ENCODE data around the gene CLVS2. TPM values are rescaled to one million over a fixed set of nuclear protein-coding genes. Genes with fewer than 3 reads are reported as not detected.

Gene CLVS2
- total RNA-seq, 1 experiment from 2014 or later: 0.04 TPM

GRCh38 chr6:123024976-123025375 is 28.9 kb downstream of the CLVS2 start:
- no peak for DNase-seq (ENCODE audit: low spot score)

DNA sequence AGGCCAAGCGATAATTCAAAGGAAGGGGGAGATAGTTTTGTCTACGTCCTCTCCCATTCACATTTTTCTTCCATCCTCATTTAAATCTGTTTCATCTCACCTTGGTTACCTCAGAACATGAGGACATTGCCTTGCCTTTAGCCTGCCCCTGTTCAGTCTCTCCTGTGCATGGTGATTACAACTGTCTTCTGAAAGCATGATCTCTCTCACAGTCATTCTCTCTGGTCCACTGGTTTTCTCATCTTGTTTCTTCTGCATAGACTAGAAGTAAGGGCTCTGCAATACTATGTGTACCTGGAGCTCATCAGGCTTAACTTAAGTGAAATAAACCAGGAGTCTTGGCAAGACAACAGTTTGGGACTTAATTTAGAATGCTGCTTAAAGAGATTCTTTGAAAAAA is 31.4 kb downstream of the CLVS2 start:
- DNase-seq (ENCODE audit: low spot score): no peak

GRCh38 chr6:123028263-123028662 is 32.2 kb downstream of the CLVS2 start:
- no peak for DNase-seq (ENCODE audit: low spot score)

DNA sequence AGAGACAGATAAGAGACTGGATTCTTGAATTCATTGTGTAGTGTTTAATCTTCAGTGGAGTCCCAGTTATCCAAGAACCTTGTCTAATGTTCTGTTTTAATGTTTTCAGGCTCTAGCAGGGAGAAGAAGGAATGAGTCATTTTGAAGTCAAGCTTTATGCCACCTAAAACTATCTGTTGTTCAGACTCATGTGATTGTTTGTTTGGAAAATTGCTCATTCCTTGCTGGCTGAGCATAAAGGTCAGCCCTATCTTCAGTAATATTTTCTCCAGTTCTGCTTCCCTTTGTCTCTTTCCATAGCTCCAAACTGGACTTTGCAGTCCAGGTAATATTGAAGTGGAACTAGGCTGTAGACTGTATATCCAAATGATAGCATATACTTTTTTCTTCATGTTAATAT is 34.2 kb downstream of the CLVS2 start:
- DNase-seq (ENCODE audit: low spot score): no peak

GRCh38 chr6:123036648-123037047 is 40.6 kb downstream of the CLVS2 start:
- DNase-seq (ENCODE audit: low spot score): no peak

DNA sequence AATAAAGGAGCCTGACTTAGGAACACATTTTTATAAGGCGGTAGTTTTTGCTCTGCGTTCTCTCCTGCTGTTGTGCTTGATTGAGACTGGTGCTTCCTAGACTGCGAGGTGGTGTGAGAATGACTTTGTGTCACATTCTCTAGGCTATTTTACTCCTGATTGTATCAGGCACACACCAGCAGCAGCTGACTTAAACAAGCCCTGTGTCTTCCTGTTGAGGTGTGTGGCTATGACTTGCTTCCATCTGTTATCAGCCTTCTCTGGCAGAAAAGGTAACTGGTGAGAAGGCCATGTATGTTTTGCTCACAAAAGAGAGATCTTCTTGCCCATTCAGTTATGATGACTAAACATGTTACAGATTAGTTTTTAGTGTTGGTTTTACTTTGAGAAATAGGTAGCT is 43.4 kb downstream of the CLVS2 start:
- no peak for DNase-seq (ENCODE audit: low spot score)

DNA sequence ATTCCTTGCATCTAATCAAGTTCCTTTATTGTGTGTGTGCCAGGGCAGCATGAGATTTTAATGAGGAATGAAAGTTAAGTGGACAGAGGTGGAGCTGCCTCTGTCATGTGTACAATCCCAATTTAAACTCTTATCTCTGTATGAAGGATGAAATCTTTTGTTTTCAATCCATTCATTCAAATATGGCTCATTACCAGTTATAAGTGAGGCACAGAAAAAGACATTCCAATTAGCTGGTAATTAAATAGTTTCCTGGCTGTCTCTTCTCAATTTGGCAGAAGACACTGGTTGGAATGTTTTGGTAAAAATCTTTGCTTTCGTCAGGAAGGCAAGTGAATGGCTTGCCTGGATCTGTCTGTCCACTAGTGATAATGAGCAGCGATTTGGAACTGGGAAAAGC is 46.4 kb downstream of the CLVS2 start:
- DNase-seq (ENCODE audit: low spot score): no peak

DNA sequence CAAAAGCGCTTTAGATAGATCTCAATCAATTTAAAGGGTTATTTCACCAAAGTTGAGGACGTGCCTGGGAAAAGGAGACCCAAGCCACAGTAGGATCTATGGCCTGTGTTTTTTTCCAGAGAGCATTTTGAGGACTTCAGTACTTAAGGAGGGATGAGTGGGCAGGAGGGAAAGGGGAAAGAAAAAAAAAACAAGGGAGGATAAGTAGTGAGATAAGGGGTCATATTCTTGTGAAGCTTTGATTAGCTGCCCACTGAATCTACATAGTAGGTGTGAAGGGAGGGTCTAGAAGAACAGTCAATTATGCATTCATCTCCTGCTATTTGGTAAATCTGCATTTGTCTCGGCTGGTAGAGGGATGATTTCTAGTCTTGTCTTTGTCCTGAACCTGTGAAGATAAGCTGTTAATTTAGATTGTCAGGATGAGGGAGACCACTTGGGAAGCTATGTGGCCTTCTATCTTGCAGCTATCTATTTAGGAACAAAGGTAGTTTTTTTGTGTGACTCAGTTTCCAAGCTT is 48.4 kb downstream of the CLVS2 start:
- DNase-seq (ENCODE audit: low spot score): no peak

DNA sequence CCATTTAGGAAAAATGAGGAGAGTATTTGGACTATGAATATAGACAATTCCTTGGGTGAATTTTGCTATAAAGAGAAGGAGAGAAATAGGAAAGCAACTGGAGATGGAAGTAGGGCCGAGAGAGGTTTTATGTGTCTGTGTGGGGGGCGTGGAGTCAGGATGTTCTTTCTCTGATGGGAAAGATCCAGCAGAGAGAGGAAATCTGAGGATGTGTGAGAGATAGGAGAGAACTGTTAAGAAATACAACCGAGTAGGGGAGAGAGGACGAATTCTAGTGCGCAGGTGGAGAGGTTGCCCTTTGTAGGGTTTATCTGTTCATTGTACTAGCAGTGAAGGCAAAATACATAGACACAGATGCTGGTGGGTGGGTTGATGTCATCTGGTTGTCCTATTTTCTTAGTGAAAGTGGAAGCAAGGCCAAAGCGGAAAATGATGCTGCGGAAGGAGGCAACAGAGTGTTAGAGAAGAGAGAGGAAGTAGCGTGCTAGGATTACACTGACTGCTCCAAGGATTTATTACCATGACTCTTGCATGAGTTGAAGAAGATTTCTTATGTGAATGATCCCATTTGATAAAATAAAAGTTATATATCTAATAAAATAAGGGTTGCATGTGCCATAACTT is 57.7 kb downstream of the CLVS2 start:
- DNase-seq (ENCODE audit: low spot score): no peak

GRCh38 chr6:123055256-123055655 is 59.2 kb downstream of the CLVS2 start:
- no peak for DNase-seq (ENCODE audit: low spot score)

DNA sequence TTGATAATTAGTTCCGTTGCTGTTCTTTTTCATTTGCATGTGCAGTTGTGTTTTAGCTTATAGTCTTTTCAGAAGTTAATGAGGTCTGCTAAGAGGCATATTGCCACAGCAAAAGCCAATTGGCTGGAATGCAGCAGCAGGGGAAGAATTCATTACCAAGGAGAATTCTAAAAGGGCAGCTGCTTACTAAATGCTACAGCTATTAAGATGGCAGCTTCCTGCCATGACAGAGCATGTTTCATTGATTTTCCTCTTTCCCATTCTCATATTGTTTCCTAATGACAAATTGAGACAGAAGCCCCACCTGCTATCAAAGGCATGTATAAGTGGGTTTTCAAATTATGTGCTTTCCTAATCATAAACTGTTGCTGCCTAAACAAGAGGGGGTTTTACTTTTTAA is 66.6 kb downstream of the CLVS2 start:
- no peak for DNase-seq (ENCODE audit: low spot score)

DNA sequence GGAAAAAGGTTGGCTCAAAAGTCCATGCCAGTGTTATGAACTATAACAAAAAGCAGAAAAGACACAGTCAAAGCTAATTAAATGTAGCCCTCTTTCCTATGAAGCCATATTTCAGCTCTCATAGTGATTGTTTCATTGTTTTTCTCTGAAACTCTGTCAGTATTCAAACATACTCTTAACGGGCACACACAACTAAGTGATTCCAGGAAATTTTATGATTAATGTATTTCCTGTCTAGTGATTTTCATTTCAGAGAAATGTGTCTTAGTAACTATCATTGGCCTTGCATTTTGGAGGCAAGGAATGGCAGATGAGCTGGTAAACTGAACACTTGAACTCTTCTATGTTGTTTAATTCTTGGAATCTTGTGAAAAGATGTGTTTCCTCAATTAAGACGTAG is 68.0 kb downstream of the CLVS2 start:
- DNase-seq (ENCODE audit: low spot score): no peak

GRCh38 chr6:123074616-123075015 is 78.6 kb downstream of the CLVS2 start:
- DNase-seq (ENCODE audit: low spot score): no peak

GRCh38 chr6:123085403-123085802 is 89.4 kb downstream of the CLVS2 start:
- no peak for DNase-seq (ENCODE audit: low spot score)

- DNase-seq (ENCODE audit: low spot score): no peak
These were observed 93.2 kb downstream of the CLVS2 start for GRCh38 chr6:123089226-123089625.

- DNase-seq (ENCODE audit: low spot score): peak; percentile 11
These were observed 95.3 kb downstream of the CLVS2 start for GRCh38 chr6:123091091-123091895.

DNA sequence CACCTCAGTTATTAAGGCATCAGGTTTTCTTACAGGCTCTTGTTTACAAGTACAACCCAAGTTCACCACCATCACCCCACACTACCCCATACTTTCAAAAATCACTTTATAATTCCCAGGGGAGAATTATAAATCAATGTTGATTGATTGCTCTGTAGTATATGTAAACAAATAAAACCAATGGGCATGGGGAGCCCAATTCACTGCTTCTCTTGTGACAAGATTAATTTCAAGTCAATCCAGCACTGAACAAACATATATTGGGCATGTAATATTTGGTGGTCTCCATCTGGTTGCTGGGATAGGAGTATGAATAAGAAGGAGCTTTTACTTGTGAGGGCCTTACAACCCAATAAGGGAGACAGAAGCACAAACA is 95.8 kb downstream of the CLVS2 start:
- DNase-seq (ENCODE audit: low spot score): no peak

DNA sequence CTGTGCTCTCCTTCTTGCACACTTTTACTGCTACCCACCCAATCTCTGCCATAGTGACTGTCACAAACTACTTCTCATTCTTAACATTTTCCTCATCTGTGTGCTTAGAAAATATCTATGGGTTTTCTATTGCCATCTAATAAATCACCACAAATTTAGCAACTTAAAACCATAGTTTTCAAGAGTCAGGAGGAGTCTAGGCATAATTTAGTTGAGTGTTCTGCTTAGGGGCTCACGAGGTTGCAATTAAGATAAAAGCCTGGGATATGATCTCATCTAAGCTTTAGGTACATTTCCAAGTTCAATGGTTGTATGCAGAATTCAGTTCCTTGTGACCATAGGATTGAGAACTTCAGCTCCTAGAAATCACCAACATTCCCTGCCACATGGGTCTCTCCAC is 98.8 kb downstream of the CLVS2 start:
- no peak for DNase-seq (ENCODE audit: low spot score)

DNA sequence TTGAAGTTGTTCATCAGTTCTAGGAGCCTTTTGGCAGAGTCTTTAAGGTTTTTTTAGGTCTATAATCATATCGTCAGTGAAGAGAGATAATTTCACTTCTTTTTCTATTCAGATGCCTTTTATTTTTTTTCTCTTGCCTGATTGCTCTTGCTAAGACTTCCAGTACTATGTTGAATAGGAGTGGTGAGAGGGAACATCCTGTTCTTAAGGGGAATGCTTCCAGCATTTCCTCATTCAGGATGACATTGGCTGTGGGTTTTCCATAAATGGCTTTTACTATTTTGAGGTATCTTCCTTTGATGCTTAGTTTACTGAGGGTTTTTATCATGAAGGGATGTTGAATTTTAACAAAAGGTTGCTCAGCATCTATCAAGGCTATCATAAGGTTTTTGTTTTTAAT is 109.5 kb downstream of the CLVS2 start:
- DNase-seq (ENCODE audit: low spot score): no peak

GRCh38 chr6:123116370-123116769 is 120.3 kb downstream of the CLVS2 start:
- no peak for DNase-seq (ENCODE audit: low spot score)

DNA sequence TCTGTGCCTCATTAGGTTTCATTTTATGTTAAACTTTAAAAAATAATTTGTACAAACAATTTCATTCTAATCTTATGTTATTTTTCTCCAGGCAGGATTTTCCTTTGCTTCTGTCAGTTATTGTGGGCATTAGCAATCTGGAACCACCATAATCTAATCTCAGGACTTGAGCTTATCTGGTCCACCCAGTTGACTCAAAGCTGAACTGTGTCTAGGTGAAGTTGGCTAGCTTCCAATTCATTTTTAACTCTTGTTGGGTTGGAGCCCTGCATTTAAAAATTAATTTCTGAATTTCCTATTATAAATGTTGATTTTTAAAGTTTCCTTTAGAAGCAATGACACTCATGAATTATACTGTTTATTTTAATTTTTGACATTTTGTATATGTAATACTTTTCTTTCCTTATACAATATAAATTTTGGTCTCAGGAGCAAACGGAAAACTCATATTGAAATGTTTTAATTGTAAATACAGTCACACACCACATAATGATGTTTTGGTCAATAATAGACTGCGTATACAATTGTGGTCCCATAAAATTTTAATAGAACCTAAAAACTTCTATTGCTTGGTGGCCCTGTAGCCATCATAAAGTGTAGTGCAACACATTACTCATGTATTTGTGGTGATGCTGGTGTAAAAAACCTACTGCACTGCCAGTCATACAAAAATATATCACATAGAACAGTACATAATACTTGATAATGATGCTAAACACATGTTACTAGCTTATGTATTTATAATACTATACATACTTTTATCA is 121.3 kb downstream of the CLVS2 start:
- no peak for DNase-seq (ENCODE audit: low spot score)

- DNase-seq (ENCODE audit: low spot score): no peak
These were observed 122.8 kb downstream of the CLVS2 start for GRCh38 chr6:123118811-123119210.

All from H4 (cell line).